Calu3 (cell line): ENCODE data around the gene ADGRG1. TPM values are rescaled to one million over a fixed set of nuclear protein-coding genes. Genes with fewer than 3 reads are reported as not detected.

Source experiments
- BruUV-seq: library from RNA; stranded (reverse); fragments of 400-500 nt; replicated peaks from 2 replicates; lab custom pipeline; 2021; lab: Mats Ljungman, UMichigan
- CTCF ChIA-PET: fragments of 300-600 bp; sonication (Branson Sonifier 250); formaldehyde crosslinking; loops from one replicate; lab custom pipeline; 2022; ENCODE audit warnings: antibody characterized with exemption; lab: Charles Lee
- DNase-seq: peaks from one replicate; pipeline ENCODE4 v3.0.0; 2022
- H3K27ac Mint-ChIP-seq: one replicate; pipeline ENCODE4 v1.8.0; 2022; ENCODE audit warnings: mixed read lengths; ENCODE audit not compliant: unreplicated experiment
- H3K27me3 Mint-ChIP-seq: one replicate; pipeline ENCODE4 v1.8.0; 2022; ENCODE audit warnings: mixed read lengths; ENCODE audit not compliant: unreplicated experiment
- H3K36me3 Mint-ChIP-seq: one replicate; pipeline ENCODE4 v1.8.0; 2022; ENCODE audit warnings: mild to moderate bottlenecking, moderate library complexity, mixed read lengths; ENCODE audit not compliant: insufficient read depth, unreplicated experiment
- H3K4me1 Mint-ChIP-seq: one replicate; pipeline ENCODE4 v1.8.0; 2022; ENCODE audit warnings: mild to moderate bottlenecking, low read depth, mixed read lengths; ENCODE audit not compliant: unreplicated experiment
- H3K4me3 Mint-ChIP-seq: one replicate; pipeline ENCODE4 v1.8.0; 2022; ENCODE audit warnings: mild to moderate bottlenecking, low read depth, moderate library complexity, mixed read lengths; ENCODE audit not compliant: unreplicated experiment
- H3K9me3 Mint-ChIP-seq: one replicate; pipeline ENCODE4 v1.8.0; 2022; ENCODE audit warnings: low read depth, mixed read lengths; ENCODE audit not compliant: unreplicated experiment
- CTCF ChIP-seq: fragments of 200-600 bp; IDR thresholded peaks from one replicate; pipeline ENCODE4 v1.8.0; 2022; ENCODE audit warnings: antibody characterized with exemption; ENCODE audit not compliant: unreplicated experiment
- intact Hi-C: fragments of 100-400 bp; cut with micrococcal nuclease; formaldehyde crosslinking; loops from one replicate; pipeline ENCODE4 v1.10.0; 2022; ENCODE audit not compliant: unreplicated experiment
- total RNA-seq: library from RNA; stranded (reverse); gene quantifications from 2 replicates; pipeline ENCODE4 v1.2.3, GENCODE V29; 2022

Gene ADGRG1
- total RNA-seq, 1 experiment from 2014 or later: 278 TPM

- peak overlapping the region; percentile 61 for H3K27ac Mint-ChIP-seq
- intact Hi-C loops: no loop called here
- no peak for TF ChIP-seq CTCF
- no peaks in the 10 kb centered on the region for H3K9me3 Mint-ChIP-seq
- no peak overlapping the region for H3K4me3 Mint-ChIP-seq
- DNase-seq: no peak
- H3K4me1 Mint-ChIP-seq: no peaks in the 10 kb centered on the region
- no TSS peak for BruUV-seq
- CTCF ChIA-PET: no interaction called here
- H3K36me3 Mint-ChIP-seq: peaks cover 75% of the 10 kb centered on the region
- no peaks in the 10 kb centered on the region for H3K27me3 Mint-ChIP-seq
Observed at GRCh38 chr16:57661936-57662906, 33.8 kb downstream of the ADGRG1 start.

DNA sequence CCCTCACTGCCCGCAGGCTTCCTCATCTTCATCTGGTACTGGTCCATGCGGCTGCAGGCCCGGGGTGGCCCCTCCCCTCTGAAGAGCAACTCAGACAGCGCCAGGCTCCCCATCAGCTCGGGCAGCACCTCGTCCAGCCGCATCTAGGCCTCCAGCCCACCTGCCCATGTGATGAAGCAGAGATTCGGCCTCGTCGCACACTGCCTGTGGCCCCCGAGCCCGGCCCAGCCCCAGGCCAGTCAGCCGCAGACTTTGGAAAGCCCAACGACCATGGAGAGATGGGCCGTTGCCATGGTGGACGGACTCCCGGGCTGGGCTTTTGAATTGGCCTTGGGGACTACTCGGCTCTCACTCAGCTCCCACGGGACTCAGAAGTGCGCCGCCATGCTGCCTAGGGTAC is 35.0 kb downstream of the ADGRG1 start:
- Mint-ChIP-seq H3K36me3 (peaks cover 67% of the 10 kb centered on the region), H3K27ac (no peak overlapping the region), H3K9me3 (no peaks in the 10 kb centered on the region), H3K27me3 (peaks cover under 1% of the 10 kb centered on the region), H3K4me3 (no peak overlapping the region), H3K4me1 (no peaks in the 10 kb centered on the region)
- intact Hi-C loops: no loop called here
- CTCF ChIA-PET: no interaction called here
- no TSS peak for BruUV-seq
- no peak for DNase-seq
- TF ChIP-seq CTCF: no peak

DNA sequence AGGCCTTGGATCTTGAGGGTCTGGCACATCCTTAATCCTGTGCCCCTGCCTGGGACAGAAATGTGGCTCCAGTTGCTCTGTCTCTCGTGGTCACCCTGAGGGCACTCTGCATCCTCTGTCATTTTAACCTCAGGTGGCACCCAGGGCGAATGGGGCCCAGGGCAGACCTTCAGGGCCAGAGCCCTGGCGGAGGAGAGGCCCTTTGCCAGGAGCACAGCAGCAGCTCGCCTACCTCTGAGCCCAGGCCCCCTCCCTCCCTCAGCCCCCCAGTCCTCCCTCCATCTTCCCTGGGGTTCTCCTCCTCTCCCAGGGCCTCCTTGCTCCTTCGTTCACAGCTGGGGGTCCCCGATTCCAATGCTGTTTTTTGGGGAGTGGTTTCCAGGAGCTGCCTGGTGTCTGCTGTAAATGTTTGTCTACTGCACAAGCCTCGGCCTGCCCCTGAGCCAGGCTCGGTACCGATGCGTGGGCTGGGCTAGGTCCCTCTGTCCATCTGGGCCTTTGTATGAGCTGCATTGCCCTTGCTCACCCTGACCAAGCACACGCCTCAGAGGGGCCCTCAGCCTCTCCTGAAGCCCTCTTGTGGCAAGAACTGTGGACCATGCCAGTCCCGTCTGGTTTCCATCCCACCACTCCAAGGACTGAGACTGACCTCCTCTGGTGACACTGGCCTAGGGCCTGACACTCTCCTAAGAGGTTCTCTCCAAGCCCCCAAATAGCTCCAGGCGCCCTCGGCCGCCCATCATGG is 35.7 kb downstream of the ADGRG1 start:
- H3K36me3 Mint-ChIP-seq: peaks cover 71% of the 10 kb centered on the region
- H3K27ac Mint-ChIP-seq: peak overlapping the region; percentile 46
- no peaks in the 10 kb centered on the region for H3K4me1 Mint-ChIP-seq
- BruUV-seq: TSS peak; percentile 85
- no peak for TF ChIP-seq CTCF
- H3K9me3 Mint-ChIP-seq: no peaks in the 10 kb centered on the region
- DNase-seq: no peak
- H3K4me3 Mint-ChIP-seq: no peak overlapping the region
- CTCF ChIA-PET: interaction anchor here (0.7 to 2.0 kb wide), 2 partner anchors 73 to 77 kb away, joined by 4 to 7 read pairs; no protein-coding TSS in a partner anchor
- peaks cover 7% of the 10 kb centered on the region for H3K27me3 Mint-ChIP-seq
- intact Hi-C loops: no loop called here

DNA sequence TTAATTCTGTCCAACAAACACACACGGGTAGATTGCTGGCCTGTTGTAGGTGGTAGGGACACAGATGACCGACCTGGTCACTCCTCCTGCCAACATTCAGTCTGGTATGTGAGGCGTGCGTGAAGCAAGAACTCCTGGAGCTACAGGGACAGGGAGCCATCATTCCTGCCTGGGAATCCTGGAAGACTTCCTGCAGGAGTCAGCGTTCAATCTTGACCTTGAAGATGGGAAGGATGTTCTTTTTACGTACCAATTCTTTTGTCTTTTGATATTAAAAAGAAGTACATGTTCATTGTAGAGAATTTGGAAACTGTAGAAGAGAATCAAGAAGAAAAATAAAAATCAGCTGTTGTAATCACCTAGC is 36.2 kb downstream of the ADGRG1 start:
- H3K9me3 Mint-ChIP-seq: no peaks in the 10 kb centered on the region
- no peak for TF ChIP-seq CTCF
- H3K27ac Mint-ChIP-seq: peak overlapping the region; percentile 46
- BruUV-seq: no TSS peak
- H3K4me1 Mint-ChIP-seq: no peaks in the 10 kb centered on the region
- CTCF ChIA-PET: interaction anchor here (0.7 to 2.0 kb wide), 2 partner anchors 73 to 77 kb away, joined by 4 to 7 read pairs; no protein-coding TSS in a partner anchor
- no peak for DNase-seq
- intact Hi-C loops: no loop called here
- peaks cover 13% of the 10 kb centered on the region for H3K27me3 Mint-ChIP-seq
- no peak overlapping the region for H3K4me3 Mint-ChIP-seq
- H3K36me3 Mint-ChIP-seq: peaks cover 74% of the 10 kb centered on the region
